ENCODE measurements around the gene GRAMD1A.

Gene GRAMD1A

DNA sequence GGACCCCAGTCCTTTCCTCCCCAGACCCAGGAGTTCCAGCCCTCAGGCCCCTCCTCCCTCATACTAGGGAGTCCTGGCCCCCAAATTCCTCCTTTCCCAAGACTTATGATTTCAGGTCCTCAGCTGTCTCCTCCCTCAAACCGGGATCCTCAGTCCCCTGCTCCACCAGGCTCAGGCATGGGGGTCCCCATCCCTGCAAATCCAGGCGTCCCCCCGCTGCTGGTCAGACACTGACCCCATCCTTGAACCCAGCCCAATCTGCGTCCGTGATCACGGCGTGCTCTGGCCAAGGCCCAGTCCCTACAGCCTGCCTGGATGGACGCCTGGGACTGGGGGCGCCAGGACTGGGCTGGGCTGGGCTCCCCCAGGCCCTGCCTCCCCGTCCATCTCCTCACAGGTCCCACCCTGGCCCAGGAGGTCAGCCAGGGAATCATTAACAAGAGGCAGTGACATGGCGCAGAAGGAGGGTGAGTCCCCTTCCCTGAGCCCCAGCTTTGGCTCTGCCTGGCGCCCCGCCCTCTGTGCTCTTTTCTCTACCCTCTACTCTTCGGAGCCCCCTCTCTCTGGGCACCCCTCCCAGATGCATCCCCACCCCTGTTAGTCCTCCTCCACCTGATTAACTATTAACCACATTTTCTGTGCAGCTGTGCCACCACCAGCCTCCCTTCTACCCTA, 42.1 kb downstream of the GRAMD1A start:
- Histone ChIP-seq H3K27me3 (ENCODE audit: control insufficient read depth, low read length) (peaks cover 42% of the 10 kb centered on the region), H3K4me1 (ENCODE audit: control insufficient read depth, low read length) (peaks cover 38% of the 10 kb centered on the region), H3K27ac (ENCODE audit: low read depth, low read length) (no peak overlapping the region), H3K36me3 (ENCODE audit: control insufficient read depth, low read length) (no peaks in the 10 kb centered on the region), H3K4me2 (ENCODE audit: low read length) (no peak overlapping the region), H3K79me2 (ENCODE audit: control insufficient read depth, low read length) (no peaks in the 10 kb centered on the region), H3F3A (ENCODE audit: control insufficient read depth, insufficient read depth) (no peaks in the 10 kb centered on the region), H3K4me3 (ENCODE audit: low read length) (no peak overlapping the region), H4K20me1 (ENCODE audit: control insufficient read depth, insufficient read depth, low read depth, low read length) (no peaks in the 10 kb centered on the region), H3K9me3 (ENCODE audit: control insufficient read depth, insufficient read depth, low read length) (no peaks in the 10 kb centered on the region), H3K9me2 (replicated peaks; ENCODE audit: control insufficient read depth, low read length) (no peaks in the 10 kb centered on the region)
- TF ChIP-seq, protein P1, sequence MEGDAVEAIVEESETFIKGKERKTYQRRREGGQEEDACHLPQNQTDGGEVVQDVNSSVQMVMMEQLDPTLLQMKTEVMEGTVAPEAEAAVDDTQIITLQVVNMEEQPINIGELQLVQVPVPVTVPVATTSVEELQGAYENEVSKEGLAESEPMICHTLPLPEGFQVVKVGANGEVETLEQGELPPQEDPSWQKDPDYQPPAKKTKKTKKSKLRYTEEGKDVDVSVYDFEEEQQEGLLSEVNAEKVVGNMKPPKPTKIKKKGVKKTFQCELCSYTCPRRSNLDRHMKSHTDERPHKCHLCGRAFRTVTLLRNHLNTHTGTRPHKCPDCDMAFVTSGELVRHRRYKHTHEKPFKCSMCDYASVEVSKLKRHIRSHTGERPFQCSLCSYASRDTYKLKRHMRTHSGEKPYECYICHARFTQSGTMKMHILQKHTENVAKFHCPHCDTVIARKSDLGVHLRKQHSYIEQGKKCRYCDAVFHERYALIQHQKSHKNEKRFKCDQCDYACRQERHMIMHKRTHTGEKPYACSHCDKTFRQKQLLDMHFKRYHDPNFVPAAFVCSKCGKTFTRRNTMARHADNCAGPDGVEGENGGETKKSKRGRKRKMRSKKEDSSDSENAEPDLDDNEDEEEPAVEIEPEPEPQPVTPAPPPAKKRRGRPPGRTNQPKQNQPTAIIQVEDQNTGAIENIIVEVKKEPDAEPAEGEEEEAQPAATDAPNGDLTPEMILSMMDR (IDR thresholded peaks at IDR 0.05; ENCODE audit: low read depth, low read length, poor library complexity, severe bottlenecking), result no peak
- TF ChIP-seq EZH2phosphoT487 (IDR thresholded peaks at IDR 0.05; ENCODE audit: borderline replicate concordance, low read length), result no peak

DNA sequence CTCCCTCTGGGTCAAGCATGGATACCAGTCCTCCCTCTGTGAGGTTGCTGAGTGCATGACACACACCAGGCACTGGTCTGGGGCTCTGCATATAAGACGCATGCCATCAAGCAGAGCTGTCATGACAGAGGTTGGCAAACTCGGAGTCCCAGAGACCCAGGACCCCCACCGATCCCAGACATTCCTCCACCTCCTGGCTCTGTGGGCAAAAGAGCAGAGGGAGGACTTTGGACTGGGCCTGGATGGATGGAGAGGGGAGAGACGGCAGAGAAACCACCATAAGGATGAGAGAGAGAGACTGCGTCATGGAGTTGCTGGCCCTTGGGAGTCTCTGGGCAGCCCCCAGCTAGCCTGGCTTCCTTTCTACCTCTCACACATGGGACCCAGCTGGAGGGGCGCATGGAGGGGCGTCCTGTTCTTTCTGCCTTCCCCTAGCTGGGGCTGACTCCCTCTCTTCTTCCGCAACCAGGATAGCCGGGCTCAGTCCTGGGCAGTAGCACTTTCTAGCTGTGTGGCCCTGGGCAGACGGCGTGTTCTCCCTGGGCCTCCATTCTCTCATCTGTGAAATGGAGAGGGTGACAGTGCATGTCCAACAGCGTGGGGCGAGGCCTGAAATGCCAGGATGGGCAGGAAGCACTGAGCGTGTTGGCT, 43.0 kb downstream of the GRAMD1A start:
- Histone ChIP-seq H4K20me1 (ENCODE audit: control insufficient read depth, insufficient read depth, low read depth, low read length) (no peaks in the 10 kb centered on the region), H3K36me3 (ENCODE audit: control insufficient read depth, low read length) (no peaks in the 10 kb centered on the region), H3K9me3 (ENCODE audit: control insufficient read depth, insufficient read depth, low read length) (no peaks in the 10 kb centered on the region), H3K27me3 (ENCODE audit: control insufficient read depth, low read length) (peaks cover 42% of the 10 kb centered on the region), H3K27ac (ENCODE audit: low read depth, low read length) (no peak overlapping the region), H3K4me2 (ENCODE audit: low read length) (no peak overlapping the region), H3K9me2 (replicated peaks; ENCODE audit: control insufficient read depth, low read length) (no peaks in the 10 kb centered on the region), H3K79me2 (ENCODE audit: control insufficient read depth, low read length) (no peaks in the 10 kb centered on the region), H3F3A (ENCODE audit: control insufficient read depth, insufficient read depth) (no peaks in the 10 kb centered on the region), H3K4me1 (ENCODE audit: control insufficient read depth, low read length) (peaks cover 33% of the 10 kb centered on the region), H3K4me3 (ENCODE audit: low read length) (no peak overlapping the region)
- TF ChIP-seq EZH2phosphoT487 (IDR thresholded peaks at IDR 0.05; ENCODE audit: borderline replicate concordance, low read length), result no peak
- TF ChIP-seq, protein P1 (IDR thresholded peaks at IDR 0.05; ENCODE audit: low read depth, low read length, poor library complexity, severe bottlenecking), result no peak

DNA sequence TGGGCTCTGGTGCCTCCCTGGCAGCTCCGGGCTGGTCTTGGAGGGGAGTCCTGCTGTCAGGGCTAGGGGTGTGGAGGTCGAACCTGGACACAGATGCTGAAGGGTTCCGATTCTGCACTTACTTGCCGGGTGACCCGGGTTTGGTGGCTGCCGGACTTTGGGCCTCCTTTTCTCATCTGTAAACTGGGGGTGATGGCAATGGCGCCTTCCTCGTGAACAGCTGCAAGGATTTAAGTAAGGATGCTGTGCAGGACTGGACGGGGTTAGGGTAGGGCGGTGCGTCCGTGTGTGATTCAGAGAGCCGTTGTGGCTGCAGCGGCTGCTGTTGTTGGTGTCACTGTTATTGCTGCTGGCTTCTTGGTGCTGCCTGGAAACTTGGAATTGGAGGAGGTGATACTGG, 43.8 kb downstream of the GRAMD1A start:
- Histone ChIP-seq H3K36me3 (ENCODE audit: control insufficient read depth, low read length) (no peaks in the 10 kb centered on the region), H3K4me2 (ENCODE audit: low read length) (no peak overlapping the region), H4K20me1 (ENCODE audit: control insufficient read depth, insufficient read depth, low read depth, low read length) (no peaks in the 10 kb centered on the region), H3K9me2 (replicated peaks; ENCODE audit: control insufficient read depth, low read length) (no peaks in the 10 kb centered on the region), H3K4me3 (ENCODE audit: low read length) (no peak overlapping the region), H3K9me3 (ENCODE audit: control insufficient read depth, insufficient read depth, low read length) (no peaks in the 10 kb centered on the region), H3F3A (ENCODE audit: control insufficient read depth, insufficient read depth) (no peaks in the 10 kb centered on the region), H3K79me2 (ENCODE audit: control insufficient read depth, low read length) (no peaks in the 10 kb centered on the region), H3K27me3 (ENCODE audit: control insufficient read depth, low read length) (peaks cover 37% of the 10 kb centered on the region), H3K27ac (ENCODE audit: low read depth, low read length) (no peak overlapping the region), H3K4me1 (ENCODE audit: control insufficient read depth, low read length) (peaks cover 25% of the 10 kb centered on the region)
- no peak for TF ChIP-seq EZH2phosphoT487 (IDR thresholded peaks at IDR 0.05; ENCODE audit: borderline replicate concordance, low read length)
- TF ChIP-seq, protein P1 (IDR thresholded peaks at IDR 0.05; ENCODE audit: low read depth, low read length, poor library complexity, severe bottlenecking), result no peak
